HG03103 (cell line): Measurements from ENCODE around the gene DGCR2.
"Not testable (repeated sequence)": the region's sequence is repeated elsewhere in the genome, so short reads cannot be mapped to it uniquely, and the experiment has no call there.

Source experiments
- ATAC-seq: cut with Tn5 transposase; IDR thresholded peaks from one replicate; pipeline ENCODE4 v1.9.1; 2021; ENCODE audit warnings: low read depth; ENCODE audit not compliant: unreplicated experiment

Gene DGCR2

DNA sequence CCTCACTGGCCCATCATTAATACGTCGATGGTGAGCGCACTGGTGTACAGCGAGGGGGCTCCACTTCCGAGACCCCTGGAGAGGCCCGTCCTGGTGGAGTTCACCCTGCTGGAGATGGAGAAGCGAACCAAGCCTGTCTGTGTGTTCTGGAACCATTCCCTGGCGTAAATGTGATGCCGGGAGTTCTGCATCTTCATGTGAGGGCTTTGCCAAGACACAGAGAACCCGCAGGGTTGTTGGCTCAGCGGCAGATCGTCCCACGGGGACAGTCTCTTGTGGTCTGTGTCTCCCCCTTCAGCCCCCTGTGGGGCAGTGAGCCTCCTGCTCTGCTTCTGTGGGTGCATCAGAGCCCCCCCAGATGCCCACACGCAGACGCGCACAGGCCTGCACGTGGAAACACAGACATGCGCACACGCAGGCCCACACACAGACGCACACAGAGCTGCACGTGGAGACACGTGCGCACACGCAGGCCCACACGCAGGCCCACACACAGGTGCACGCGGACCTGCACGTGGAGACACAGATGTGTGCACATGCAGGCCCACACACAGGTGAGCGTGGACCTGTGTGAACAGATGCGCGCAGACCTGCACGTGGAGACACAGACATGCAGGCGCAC, 130.3 kb downstream of the DGCR2 start:
- no peak for ATAC-seq

DNA sequence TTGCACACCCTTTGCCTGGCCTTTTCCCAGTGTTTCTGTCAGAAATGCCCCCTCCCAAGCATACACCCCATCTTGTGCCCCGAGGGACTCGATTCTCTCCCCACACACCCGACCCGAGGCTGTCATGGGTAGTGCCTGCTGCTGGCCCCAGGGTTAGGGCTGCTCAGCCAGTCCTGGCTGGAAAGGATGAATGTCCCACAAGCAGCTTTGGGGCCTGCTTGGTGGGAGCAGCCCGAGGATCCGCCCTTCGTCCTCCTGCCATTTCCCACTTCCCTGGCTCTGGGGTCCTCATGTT, 131.1 kb downstream of the DGCR2 start:
- ATAC-seq, result no peak

DNA sequence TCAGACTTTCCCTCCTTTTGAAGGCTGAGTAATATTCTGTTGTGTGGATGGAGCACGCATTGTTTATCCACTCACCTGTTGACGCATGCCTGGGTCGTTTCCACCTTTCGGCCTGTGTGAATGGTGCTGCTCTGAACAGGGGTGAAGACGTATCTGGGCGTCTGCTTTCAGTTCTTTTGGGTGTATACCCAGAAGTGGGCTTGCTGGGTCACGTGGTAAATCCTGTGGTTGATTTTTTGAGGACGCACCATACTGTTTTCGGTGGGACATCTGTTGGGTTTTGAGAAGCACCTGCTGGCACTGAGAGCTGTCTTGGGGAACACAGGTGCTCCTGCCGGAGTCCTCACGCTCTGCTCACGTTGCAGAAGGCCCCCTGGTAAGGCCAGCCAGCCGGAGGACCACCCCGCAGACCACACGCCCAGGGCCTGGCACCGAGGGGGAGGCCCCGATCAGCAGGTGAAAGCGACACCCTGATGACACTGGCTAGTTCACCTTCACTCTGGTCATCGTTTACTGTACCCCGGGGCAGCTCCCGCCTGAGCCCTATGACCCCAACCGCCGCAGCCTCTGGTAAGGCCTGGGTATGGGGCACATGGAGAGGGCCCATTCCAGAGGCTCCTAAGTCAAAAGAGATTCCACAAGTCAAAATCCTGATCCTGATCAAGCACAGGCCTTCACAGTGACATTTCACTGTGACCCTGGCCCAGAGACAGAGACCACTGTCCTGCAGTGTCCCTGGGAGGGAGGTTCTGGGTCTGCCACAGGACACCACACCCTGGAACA, 131.7 kb downstream of the DGCR2 start:
- no peak for ATAC-seq

DNA sequence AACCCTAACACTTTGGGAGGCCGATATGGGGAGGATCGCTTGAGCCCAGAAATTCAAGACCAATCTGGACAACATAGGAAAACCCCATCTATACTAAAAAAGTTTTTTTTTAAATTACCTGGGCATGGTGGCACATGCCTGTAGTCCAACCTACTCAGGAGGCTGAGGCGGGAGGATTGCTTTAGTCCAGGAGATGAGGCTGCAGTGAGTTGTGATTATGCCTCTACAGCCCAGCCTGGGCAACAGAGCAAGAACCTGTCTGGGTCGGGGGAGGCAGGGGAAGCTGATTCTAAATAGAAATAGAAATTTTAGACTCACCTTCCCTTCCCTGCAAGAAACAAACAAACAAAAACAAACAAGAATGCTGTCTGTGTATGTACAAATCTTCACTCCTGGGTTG, 133.3 kb downstream of the DGCR2 start:
- ATAC-seq, result no peak

DNA sequence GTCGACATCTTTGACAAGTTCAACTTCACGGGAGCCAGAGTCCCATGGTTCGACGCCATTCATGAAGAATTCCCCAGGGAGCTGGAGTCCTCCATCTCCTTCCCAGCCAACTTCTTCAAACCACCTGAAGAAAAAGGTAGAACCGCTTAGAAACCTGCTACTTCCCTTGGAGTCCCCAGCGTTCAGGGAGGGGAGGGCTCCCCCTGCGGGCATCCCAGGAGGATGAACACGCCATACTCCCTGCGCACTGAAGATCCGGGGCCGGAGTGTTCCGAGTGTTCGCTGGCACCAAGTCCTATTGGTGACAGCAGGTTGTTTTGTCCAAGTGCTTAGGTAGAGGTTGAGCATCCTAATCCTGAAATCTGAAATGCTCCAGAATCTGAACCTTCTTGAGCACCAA, 134.4 kb downstream of the DGCR2 start:
- no peak for ATAC-seq

DNA sequence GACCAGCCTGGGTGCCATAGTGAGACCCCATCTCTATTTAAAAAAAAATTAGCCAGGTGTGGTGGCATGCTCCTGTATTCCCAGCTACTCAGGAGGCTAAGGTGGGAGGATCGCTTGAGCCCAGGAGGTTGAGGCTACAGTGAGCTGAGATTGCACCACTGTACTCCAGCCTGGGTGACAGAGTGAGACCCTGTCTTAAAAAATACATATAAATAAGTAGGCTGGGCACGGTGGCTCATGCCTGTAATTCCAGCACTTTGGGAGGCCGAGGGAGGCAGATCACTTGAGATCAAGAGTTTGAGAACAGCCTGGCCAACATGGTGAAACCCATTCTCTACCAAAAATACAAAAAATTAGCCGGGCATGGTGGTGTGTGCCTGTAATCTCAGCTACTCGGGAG, 135.1 kb downstream of the DGCR2 start:
- not testable (repeated sequence) for ATAC-seq
